HG02884 (cell line): ENCODE data around the gene GRB10.

Source experiments
- ATAC-seq: cut with Tn5 transposase; IDR thresholded peaks from one replicate; pipeline ENCODE4 v1.9.1; 2021; ENCODE audit warnings: mild to moderate bottlenecking, moderate library complexity; ENCODE audit not compliant: unreplicated experiment

The GRB10 gene

DNA sequence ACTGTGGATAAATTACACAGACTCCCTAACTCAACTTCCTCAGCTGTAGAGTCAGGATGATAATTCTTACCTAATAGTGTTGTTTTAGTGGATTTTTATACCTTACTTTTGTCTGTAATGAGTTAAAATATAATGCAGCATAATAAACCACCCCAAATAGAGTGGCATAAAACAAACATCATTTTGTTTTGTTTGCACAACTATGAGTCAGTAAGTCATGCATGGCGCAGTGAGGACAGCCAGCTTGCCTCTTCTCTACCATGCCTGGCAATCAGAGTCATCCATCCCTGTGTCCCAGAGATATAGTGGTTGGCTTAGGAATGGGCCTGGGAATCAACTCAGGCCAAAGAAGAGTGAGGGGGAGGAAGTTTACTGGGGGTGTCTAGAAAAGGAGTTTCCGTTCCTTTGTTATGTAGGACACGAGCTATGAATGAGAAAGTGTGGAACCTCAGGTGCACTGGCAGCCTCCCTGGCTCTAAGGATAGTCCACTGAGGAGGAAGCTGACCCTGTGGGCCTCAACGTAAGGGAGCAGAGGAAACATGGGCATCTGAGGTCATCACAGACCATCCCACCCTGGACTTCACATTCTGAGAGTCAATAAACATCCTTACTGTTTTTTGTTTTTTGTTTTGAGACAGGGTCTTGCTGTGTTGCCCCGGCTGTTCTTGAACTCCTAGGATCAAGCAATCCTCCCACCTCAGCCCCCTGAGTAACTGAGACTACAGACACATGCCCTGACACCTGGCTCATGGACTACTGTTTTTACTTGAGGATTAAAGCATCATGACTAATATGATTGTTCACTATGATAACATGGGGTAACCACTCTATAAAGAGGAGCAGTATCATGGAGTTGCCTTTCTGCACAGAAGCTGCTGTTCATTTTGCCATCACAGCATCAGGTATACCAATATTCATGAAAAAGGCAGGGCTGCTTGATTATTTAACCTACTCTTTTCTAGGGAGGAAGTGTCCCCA is 21.0 kb upstream of the GRB10 start:
- no peak for ATAC-seq

DNA sequence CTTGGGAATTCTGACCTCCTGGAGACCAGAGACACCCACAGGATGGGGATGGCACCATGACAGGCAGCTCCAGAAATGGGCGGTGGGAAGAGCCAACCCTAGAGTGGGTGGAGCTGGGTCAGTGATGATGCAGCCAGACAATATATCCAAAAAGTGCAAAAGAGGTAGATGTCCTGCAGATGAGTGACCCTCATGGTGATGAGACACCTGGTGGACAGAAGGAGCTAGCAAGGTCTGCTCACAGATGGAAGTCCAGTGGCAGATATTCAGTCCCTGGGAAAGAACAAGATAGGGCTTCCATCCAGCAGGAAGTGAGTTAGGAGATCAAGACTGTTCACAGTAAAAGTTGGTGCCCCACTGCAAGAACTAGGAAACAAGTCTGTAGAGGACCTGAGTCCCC is 19.2 kb upstream of the GRB10 start:
- ATAC-seq: no peak

DNA sequence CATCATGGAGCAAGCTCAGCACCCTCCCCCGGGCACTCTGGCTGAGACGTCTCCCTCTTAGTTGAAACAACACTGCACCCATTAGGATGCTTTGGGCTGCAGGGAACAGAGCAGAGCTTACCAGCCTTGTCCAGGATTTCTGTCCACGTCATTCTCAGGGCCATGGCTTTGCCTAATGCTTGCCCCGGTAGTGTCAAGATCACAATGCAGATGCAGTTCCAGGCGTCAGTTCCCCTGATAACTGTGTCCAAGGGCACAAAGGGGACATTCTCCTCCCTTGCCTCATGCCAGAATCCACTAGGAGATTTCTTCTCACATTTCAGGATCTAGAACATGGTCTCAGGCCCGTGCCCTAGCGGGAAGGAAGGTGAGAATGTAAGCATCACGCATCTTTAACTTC is 17.2 kb upstream of the GRB10 start:
- ATAC-seq: no peak

DNA sequence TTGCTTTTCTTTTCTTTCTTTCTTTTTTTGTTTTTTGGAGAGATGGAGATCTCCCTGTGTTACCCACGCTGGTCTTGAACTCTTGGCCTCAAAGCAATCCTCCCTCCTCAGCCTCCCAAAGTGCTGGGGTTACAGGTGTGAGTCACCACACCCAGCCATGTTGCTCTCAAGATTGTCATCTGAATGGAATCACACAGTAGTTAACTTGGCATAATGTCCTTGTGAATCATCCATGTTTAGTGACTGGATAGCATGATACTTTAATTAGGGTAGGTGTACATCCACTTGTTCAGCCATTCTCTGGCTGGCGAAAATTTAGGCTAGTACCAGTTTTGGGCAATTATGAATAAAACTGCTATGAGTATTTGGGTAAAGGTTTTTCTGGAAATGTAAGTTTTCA is 15.4 kb upstream of the GRB10 start:
- no peak for ATAC-seq

DNA sequence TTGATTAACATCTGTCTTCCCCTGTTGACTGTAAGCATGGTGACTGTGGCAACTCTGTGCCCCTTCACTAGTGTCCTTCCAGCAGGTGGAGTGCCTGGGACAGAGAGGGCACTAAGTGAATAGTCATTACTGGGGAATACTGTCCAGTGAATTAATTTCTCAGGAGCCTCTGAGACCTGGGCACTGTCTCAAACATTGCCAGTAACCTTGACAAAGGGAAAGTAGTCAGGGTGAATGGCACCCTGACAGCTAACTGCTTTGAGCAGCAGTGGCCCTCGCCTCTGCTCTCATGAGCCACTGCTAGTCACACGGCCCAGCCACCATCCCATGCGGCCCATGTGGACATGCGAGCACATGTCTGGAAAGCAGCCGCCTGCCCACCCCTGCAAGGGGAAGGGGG is 13.1 kb upstream of the GRB10 start:
- no peak for ATAC-seq

DNA sequence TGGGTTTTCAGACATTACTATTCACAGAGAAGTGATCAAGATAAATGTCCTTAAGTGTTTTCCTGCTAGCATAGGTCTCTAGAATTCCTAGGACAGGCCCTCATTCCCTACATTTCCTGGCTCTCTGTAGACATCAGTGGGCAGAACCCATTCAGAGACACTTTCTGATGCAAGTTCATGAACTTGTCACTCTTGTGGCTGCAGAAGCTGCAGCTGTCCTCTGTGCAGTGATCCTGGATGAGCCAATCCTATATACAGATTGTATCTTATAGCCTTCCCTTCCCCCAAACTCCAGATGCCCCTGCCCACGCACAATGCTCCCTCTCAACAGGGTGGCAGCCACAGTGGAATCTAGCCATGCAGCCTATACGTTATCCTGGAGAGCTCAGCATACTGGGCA is 12.6 kb upstream of the GRB10 start:
- ATAC-seq: no peak

DNA sequence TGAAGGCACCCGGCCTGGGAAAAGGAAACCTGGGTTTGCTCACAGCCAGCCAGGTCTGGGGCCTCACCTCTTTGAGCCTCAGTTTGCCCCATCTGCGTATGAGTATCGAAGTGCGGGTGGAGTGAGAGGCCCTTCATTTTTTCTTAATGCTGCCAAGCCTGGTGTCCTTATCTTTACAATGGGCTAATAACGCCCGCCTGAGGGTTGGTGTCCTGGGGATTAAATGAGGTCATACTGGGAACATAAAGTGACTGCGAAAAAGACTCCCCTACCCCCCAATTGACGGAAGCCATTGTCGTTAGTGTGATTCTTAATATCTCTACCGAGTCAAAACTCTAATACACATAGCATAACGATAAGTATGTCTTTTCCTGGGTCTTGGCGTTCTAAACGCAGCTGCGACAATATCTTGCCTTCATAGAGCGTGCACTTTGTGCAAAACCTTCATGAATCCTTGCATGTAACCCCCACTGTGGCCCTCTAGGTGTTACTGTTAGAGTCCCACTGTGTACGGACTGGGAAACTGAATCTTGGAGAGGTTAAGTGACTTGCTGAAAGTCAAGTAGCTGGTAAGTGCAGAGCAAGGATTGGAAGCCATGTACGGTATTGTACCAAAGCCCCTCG is 11.4 kb upstream of the GRB10 start:
- no peak for ATAC-seq

DNA sequence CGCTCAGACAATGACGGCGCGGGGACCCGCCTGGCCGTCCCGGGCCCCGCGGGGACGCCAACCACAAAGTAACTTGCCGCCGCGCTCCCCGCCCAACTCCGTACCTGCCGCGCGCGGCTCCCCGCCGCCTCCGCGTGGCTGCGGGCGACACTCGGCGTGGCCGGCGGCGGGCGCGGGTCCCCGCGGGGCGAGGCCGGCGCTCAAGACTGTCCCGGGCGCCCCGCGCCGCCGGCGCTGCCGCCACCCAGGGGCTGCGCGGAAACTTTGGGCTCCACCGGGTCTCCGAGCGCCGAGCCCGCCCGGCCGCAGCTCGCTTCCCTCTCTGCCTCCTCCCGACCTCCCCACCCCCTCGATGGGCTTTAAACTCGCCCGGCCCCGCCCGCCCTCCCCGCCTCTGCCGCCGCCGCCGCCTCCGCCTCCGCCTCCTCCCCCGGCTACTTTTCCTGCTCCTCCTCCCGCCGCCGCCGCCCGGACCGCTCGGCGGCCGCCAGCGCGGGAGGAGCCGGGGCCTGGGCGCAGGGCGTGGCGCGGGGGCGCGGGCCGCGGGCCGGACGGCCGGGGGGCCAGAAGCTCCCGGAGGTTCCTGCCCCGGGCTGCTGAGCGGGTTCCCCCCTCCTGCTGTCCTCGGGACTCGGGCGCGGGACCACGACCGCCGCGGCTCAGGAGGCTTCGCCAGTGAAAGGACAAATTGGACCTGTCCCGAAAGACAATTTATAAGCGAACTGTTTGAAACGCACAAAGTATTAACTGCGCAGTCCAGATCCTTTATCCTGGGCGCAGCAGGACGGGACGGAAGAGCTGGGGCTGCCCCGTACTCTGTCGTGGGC is 10.6 kb upstream of the GRB10 start:
- no peak for ATAC-seq

DNA sequence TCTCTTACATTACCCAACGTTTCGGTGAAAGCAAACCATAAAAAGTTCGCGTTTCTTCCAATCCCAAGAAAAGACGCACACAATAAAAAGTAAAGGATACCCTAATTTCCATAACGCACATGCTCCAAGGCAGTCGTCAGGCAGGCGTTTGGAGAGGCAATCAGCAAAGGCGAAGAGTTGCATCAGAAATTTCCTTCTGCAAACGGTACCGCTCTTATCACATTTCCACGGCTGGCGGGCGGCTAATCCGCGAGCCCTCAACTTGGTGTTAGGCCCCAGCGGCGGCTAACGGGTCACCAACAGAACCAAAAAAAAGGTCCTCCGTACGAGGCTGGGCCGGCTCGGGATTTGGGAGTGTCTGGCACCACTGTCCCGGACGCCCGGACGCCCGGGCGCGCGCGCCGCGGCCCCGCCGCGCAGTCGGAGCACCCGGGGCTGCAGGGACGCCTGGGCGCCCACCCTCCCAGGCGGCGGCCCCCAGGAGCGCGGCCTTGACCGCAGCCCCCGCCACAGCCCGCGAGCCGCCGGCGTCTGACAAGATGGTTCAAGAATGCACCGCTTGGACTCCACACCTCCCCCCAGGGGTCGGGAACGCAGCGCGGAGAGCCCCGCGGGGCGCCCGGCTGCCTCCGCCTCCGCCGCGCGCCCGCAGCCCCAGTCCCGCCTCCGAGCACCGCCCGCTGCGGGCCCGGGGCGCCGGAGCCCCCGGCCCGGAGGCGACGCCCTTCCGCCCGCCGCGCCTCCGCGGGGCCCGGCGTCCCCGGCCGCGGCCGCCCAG is 9.8 kb upstream of the GRB10 start:
- ATAC-seq: no peak

DNA sequence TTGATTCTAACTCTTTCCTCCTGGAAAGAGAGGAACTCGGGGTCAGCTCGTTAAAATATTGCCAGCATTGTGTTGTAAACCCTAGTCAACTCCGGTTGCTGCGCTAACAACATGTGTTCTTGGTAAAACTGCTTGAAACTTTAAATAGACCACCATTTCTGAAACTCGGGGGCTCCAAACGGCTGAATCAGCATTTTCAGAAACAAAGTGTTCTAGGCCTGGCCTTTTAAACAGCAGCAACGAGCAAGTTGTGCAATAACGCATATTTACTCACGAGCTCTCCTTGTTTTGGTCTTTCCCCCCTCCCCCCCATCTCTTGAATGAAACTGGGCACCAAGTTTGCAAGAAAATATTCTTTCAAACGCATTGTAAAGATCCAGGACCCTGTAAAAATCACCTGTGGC is 9.2 kb upstream of the GRB10 start:
- no peak for ATAC-seq

DNA sequence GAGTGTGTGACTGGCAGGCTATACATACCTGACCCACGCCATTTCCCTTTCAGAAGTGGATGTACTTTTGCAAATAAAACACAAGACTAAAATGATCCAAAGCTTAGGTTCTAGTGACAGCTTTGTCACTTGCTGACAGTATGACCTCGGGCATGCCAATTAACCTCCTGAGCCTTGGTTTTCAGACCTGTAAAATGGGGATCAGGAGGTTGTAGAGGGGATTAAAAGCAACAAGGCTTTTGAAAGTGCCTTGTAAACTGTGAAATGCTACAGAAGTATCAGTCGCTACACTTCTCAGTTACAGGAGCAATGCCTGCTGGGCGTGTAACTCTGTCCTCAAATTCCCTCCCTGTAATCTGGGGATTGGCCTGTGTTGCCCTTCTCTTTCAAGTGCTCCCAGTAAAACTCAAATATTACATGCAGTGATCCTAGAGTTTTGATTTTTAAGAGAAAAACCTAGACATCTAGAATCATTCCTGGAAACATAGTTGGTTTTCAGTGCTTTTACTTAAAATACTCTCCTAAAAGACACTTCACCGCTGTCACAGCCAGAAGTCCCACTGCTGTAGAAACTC is 8.8 kb upstream of the GRB10 start:
- no peak for ATAC-seq

DNA sequence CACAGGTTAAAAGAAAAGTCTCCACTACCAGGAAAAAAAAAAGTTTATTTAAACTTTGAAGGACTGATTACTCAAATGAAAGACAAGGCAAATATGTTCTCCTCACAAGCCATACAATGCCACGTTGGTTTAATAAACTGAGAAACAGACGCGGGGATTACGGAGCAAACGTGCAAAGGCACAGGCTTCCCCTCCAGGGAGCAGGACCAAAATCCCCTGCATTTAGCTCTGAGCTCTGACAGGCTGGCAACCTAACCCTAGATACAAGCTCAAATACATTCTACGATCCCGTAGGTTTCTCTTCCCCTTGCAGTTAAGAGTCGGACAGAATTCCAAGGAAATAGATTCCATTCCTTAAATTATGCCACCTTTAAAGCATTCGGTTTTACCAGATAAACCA is 7.7 kb upstream of the GRB10 start:
- ATAC-seq: no peak

DNA sequence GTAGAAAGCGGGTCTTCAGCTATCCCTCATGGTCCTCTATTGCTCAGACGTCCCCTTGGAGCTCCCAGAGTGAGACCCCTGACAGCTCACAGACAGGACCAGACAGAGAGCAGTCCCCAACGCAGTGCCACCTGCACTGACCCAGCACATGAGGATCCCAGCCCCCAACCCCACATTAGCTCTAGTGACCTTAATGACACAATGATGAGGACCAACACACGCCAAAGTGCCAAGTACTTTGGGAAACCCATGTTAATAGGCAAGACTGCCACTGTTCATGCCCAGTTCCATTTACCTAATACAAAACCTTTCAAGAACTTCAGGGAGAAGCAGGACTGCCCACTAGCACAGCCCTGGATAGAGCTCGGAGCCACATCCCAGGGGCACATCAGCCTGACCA is 5.7 kb upstream of the GRB10 start:
- ATAC-seq: no peak

DNA sequence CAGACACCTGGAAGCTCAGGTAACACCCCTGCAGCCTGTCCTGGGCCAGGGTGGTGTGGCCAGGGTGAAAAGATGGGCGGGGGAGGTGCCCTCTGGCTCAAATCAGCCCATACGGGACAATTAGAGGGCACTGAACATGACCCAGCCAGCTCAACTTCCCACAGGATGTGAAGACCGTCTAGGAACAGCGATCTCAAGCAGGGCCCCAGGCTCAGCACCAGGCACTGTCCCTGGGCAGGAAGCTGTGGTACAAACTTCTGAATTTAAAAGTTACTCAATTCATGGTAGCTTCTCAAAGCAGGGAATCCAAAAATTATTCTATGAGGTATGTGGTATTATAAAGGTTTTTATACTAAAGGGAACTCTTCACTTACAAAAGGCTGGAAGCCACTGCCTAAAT is 5.1 kb upstream of the GRB10 start:
- ATAC-seq: no peak

DNA sequence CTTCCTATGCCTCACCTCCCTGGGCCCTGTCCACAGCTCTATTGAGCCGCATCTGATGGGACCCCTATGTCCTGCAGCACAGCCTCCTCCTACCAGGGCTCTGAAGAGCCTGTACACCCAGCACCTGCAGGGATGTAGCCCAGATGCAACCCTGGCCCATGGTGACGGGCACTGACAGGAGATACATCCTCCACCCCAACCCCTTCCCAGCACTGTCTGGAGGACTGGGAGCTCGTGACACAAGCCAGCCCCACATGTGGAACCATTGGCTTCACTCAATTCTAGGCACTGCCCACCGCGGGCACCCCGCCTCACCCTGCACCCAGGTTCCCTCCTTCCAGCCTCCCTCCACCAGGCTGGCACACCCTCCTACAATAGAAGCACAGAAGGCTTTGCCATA is 2.6 kb upstream of the GRB10 start:
- no peak for ATAC-seq

DNA sequence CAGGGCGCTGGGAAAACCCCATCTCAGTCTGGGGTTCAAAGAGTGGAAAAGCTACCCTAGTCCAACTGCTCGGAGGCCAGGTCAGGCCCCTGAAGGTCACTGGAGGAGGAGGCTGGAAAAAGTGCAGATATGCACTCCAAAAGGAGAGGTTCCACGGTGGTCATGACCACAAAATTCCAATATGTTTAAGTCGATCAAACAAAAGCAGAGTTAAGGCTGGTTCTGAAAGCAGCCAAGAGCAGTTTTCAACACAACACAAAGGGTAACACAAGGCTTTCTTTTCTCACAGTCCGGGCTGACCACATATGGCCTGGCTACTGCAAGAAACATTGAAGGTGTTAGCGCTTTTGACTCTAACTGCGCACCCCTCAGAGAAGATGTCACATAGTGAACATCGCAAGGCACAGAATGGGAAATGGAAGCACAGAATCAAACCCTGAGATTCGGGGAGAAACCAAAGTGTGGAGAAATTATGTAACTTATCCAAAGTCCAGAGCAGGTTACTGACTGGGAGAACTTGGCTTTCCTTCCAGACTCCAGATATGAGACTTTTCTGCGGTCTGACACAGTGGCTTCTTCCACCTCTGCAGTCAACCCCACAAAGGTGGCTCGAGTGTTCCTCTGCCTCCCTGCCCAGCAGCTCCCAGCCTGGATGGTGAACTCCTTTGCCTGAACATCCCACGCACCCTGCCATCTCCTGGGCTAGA is 1.3 kb upstream of the GRB10 start:
- ATAC-seq: no peak

DNA sequence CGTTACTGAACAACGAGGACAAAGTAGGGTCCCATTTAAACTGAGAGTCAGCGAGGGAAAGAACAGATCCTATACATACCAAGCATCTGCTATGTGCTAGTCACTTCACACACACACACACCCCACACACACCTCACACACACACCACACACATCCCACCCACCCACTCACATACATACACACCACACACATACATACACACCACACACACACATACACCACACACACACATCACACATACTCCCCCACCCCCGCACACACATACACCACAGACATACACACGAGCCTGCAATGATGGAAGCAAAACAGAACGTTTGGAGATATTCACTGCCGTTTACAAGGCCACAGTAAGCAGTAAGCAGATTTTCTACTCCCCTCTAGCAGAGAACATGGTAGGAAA is 607 bp upstream of the GRB10 start:
- no peak for ATAC-seq

DNA sequence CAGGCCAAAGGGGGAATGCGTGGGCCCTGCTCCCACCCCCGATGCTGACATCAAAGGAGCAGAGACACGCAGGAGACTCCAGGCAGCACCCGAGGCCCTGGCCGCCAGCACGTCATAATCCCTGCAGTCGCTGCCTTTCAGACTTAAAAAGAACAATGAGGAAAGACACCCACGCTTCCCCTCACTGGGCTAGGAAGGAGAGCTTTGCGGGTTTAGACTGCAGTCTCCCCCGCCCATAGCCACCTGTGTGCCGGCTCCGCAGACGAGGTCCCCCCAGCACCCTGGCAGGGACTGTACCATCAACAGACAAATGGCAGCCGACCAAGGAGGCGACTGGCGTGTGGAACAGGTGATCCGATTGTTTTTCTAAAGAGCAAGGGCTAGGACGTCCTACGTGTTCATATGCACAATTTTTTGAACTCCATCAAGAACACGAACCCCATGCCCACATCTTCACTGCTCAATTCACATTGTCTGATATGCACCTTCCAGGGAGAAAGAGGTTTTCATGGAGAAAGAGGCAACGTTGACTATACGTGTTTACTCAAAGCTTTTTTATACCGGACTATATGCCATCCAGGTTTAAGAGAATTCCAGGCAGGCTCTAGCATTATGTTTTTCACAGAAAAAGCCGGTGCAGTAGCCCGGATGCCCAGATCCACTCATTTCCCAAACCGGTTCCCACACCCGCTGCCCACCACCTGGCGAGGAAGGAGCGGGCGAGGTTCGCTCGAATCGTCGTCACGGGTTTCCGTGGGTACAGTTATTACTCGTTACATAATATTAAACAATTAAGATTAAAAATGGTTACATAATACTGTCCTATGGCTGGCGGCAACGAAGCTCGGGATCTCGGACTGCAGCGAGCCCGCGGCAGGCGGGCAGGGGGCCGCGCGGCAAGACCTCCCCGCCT is 1.1 kb downstream of the GRB10 start:
- ATAC-seq: no peak

DNA sequence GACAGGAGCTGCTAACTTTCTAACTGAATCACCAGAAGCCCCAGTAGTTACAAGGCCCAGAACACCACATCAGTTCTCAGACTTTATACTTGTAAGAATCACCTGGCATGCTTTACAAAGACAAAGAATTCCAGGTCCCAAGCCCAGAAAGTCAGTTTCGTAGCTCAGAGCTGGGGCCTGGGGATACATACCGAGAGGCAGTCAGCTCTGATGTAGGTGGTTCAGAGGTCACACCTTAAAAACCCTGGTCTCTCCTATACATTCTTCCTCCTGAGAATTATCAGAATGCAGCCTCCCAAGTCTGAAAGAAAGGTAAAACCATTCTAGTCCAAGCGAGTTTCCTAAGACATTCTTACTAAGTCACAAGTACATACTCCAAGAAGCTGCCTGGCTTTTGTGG is 2.3 kb downstream of the GRB10 start:
- ATAC-seq: no peak
